ENCODE data around the gene ZMAT2.
"Not testable (repeated sequence)": the region's sequence is repeated elsewhere in the genome, so short reads cannot be mapped to it uniquely, and the experiment has no call there.

The ZMAT2 gene, protein sequence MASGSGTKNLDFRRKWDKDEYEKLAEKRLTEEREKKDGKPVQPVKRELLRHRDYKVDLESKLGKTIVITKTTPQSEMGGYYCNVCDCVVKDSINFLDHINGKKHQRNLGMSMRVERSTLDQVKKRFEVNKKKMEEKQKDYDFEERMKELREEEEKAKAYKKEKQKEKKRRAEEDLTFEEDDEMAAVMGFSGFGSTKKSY

DNA sequence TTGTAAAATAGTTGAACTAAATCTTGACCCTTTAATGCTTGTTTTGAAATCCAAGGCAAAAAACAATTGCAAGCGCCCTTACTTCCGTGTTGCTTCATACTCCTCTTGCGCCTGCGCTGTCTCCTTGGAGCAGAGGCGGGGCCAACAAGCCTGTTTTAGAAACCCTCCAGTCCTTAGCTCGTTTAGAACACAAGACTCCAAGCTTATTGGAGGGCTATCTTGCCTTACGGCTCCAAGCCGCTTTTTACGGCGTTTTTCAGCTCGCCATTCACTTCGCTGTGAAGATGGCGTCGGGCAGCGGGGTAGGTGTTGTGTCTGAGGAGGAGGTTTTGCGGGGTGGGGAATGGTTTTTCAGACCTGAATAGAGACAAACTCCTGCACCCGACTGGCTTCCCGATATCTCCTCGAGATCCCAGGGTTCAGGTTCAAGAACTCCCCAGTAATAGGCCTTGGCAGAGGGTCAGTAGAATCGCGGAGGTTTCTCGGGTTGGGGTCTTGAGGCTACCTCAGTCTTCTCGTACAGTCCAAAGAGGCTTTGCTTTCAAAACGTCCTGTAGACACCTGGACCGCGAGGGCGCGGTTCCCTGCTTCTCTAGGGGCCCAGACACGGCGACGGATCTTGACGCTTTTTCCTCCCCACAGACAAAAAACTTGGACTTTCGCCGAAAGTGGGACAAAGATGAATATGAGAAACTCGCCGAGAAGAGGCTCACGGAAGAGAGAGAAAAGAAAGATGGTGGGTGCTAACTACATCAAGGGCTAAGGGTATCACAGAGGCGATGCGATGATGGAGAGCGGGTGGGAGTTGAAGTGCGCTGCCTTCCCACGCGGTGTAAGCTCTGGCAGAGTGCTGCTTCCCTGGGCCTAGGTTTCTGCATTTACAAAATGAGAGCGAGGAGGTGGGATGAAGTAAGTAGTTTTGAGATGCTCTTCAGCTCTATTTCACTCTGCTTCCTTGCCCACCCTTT, at the start of gene ZMAT2:
ZMAT2 (plus strand) TSS at position 271 of the 968 bp plus-strand sequence; CDS start at position 285, 14 bp downstream.
- TF ChIP-seq, protein P1, sequence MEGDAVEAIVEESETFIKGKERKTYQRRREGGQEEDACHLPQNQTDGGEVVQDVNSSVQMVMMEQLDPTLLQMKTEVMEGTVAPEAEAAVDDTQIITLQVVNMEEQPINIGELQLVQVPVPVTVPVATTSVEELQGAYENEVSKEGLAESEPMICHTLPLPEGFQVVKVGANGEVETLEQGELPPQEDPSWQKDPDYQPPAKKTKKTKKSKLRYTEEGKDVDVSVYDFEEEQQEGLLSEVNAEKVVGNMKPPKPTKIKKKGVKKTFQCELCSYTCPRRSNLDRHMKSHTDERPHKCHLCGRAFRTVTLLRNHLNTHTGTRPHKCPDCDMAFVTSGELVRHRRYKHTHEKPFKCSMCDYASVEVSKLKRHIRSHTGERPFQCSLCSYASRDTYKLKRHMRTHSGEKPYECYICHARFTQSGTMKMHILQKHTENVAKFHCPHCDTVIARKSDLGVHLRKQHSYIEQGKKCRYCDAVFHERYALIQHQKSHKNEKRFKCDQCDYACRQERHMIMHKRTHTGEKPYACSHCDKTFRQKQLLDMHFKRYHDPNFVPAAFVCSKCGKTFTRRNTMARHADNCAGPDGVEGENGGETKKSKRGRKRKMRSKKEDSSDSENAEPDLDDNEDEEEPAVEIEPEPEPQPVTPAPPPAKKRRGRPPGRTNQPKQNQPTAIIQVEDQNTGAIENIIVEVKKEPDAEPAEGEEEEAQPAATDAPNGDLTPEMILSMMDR (IDR thresholded peaks at IDR 0.05; ENCODE audit: insufficient read depth, missing control alignments), result no peak
- FAIRE-seq (peak; percentile 95), DNase-seq (ENCODE audit: insufficient read length, low spot score) (peak; percentile 79)

GRCh38 chr5:140658870-140659269, 41.4 kb upstream of the ZMAT2 start:
- DNase-seq (ENCODE audit: insufficient read length, low spot score) (no peak), FAIRE-seq (no peak)
- TF ChIP-seq, protein P1 (IDR thresholded peaks at IDR 0.05; ENCODE audit: insufficient read depth, missing control alignments), result no peak

DNA sequence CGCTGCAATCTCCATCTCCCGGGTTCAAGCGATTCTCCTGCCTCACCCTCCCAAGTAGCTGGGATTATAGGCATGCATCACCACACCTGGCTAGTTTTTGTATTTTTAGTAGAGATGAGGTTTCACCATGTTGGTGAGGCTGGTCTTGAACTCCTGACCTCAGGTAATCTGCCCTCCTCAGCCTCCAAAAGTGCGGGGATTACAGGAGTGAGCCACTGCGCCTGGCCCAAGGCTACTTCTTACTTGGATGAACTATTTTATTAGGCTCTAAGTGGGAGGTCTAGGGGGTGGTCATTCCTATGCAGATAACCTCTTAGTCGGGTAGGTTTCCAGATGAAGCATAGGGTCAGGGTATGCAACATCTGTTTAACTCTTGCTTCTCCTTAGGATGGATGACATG, 39.9 kb upstream of the ZMAT2 start:
- not testable (repeated sequence) for FAIRE-seq; DNase-seq (ENCODE audit: insufficient read length, low spot score)

DNA sequence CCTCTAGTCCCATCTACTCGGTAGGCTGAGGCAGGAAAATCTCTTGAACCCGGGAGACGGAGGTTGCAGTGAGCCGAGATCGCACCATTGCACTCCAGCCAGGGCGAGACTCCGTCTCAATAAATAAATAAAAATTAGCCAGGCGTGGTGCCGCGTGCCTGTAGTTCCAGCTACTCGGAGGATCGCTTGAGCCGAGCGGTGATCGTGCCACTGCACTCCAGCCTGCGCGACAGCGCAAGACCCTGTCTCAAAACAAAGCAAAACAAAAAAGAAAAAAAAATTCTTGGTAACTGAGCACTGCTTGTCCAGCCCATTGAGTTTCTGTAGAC, 36.3 kb upstream of the ZMAT2 start:
- FAIRE-seq (no peak), DNase-seq (ENCODE audit: insufficient read length, low spot score) (no peak)
- TF ChIP-seq, protein P1 (IDR thresholded peaks at IDR 0.05; ENCODE audit: insufficient read depth, missing control alignments), result no peak

- FAIRE-seq, result no peak
These were observed 35.7 kb upstream of the ZMAT2 start, which contains the start of gene WDR55 for GRCh38 chr5:140664359-140665119. TSS of gene WDR55 (plus strand) at chr5:140664904. CDS start at chr5:140664913, 9 bp downstream.

DNA sequence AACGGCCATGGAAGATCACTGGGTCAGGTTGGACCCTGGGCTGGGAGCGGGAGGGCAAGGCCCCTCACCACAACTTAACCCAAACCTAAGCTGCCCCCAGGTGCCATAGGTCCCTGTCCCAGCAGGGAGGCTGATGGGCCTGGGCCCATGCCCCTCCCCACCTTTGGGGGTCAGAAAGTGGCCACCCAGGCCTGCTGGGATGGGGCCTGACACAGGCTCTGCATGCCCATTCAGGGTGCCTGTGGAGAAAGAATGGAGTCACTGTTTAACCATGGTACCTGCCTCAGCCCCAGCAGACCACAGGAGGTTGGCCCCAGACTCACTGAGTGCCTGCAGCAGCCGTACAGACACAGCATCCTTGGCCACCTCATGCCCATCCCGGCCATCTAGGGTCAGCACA, 29.2 kb upstream of the ZMAT2 start:
- not testable (repeated sequence) for DNase-seq (ENCODE audit: insufficient read length, low spot score); FAIRE-seq

More at GRCh38 chr5:140664359-140665119, 35.7 kb upstream of the ZMAT2 start, which contains the start of gene WDR55:
- TF ChIP-seq, protein P1 (IDR thresholded peaks at IDR 0.05; ENCODE audit: insufficient read depth, missing control alignments), result no peak
- DNase-seq (ENCODE audit: insufficient read length, low spot score), result peak; percentile 90

DNA sequence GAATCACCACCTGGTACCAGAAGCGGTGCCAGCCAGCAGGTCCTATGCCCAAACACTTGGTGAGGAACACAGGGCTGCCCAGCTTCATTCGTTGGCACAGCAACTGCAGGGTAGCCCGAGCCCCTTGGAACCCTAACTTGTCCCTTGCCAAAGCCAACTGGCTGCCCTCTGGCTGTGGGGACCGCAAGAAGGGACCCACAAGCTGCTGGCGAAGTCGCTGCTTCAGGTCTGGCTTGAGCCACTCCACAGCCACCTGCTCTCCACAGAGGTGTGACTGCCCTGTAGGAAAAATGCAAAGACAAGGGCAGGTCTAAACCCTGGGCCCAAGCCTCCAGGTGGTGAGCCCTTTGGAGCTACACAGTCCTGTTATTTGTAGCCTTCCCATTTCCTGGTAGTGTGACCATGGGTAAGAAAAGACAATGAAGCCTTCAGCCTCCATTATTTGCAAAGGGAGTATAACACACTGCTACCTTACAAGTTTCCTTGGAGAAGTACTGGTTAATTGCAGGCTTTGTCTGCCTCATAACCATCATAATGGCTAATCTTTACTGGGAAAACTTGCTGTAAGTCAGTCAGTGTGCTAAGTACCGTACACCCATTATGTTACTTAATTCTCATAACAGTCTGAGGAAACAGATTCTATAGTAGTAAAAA, 28.6 kb upstream of the ZMAT2 start:
- TF ChIP-seq, protein P1 (IDR thresholded peaks at IDR 0.05; ENCODE audit: insufficient read depth, missing control alignments), result no peak
- DNase-seq (ENCODE audit: insufficient read length, low spot score), result no peak
- FAIRE-seq, result no peak
